Stimulated activated CD8-positive, alpha-beta memory T cell treated with anti-CD3 and anti-CD28 coated beads, Interleukin-4, amount 100 ng/mL, for 1 hour (primary cell): ENCODE measurements around the gene BCL2.
A peak's percentile ranks its signal among the peaks of the same experiment; 100 is the strongest.

Experiments
- DNase-seq, 2 donors: peaks; one replicate each; pipeline ENCODE4 v3.0.0-alpha.2; 2020; ENCODE audit warnings: low read depth in 2 of 2, low spot score in 1 of 2

Gene BCL2

DNA sequence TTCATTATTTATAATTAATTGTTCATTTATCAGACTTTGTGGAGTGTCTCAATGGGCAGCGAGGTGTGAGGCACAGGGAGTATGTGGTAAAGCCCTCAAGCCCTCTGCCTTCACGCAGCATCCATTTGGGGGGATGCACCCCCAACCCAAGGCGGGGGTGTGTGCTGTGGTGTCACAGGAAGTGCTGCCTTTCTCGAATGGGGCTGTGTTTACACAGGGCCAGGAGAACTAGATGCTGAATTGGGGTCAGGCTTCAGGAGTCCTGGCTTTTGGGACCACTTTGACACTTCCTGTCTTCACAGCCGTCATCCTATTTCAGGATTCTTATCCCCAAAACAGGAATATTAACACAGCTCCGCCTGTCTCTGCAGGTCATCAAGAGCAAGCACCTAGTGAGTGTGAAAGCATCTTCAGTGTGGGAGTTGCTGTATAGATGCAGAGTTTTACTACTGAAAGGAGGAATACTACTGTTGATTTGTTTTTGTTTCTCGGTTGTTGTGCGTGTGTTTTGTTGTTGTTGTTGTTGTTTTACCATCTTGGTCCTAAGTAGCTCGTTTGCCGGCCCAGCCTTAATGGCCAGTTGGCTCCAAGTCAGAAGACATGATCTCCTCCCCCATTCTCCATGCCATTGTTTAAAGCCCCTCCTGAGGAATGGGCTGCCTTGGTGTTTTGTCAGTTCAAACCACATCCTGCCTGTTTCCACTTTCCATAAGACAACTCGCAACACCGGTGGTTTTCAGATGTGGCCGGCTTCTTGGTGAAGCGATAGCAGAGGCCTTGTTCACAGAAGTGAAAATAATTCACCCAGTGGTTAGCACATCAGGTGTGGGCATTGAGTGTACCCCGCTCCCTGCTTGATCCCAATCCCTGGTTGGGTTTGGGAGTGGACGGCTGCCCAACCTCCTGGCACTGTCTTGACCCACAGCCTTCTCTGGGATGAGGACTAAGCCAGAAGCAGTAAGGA is 221.3 kb downstream of the BCL2 start:
- peak in 1 of 2 donors; percentile 17 for DNase-seq

DNA sequence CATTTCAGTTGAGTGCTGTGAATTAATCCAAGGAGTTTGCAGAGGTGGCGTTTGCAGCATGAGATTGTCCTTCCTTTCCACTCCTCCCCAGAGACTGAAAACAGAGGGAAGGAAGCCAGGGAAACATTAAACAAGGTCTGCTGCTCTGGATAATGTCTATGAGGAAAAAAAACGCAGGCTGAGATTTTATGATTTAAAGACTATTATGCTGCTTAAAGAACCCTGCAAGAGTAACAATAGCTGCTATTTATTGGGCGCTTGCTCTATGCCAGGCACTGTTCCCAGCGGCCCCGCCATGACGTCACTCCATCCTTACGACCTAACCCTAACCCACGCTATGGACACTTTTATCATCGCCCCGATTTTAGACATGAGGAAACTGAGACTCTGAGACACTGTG is 222.4 kb downstream of the BCL2 start:
- DNase-seq = no peak

DNA sequence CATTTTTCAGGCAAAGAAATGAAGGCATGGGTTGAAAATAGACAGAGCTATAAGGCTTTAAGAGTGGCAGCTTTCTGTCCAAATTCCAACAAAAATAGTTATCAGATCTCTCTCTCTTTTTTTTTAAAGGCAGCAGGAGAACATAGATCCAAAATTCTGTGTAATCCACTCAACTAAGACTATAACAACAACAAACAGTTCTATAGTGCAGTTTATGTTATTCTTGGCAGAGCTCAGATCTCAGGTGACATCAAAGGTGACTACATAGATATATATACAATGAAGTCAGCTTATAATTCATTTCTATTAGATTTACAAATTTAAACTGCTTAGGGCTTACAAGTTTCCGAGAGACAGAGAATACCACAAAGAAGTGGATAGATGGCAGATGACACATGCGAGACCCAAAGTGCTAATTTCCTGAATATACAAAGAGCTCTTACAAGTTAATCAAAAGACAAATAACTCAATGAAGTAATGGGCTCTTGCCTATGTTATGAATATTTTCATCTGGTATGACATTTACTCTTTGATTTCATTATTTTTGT is 223.2 kb downstream of the BCL2 start:
- DNase-seq = no peak

DNA sequence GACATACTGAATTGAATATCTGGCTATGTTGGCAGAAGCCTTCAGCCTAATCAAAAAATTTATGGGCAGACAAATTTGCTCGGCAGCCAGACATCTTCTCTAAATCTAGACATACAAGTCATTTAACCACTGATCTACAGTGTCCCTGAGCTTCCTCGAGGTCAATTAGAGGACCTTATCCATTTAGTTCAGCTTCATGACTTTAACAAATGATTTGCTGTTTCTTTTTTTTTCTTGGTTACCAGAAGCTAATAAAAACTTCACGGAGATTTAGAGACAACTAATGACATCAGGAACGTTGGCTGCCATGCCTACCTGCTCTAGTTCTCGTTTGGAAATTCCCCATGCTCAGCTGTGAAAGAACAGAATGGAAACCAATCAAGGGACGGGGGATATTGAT is 223.8 kb downstream of the BCL2 start:
- no peak for DNase-seq

DNA sequence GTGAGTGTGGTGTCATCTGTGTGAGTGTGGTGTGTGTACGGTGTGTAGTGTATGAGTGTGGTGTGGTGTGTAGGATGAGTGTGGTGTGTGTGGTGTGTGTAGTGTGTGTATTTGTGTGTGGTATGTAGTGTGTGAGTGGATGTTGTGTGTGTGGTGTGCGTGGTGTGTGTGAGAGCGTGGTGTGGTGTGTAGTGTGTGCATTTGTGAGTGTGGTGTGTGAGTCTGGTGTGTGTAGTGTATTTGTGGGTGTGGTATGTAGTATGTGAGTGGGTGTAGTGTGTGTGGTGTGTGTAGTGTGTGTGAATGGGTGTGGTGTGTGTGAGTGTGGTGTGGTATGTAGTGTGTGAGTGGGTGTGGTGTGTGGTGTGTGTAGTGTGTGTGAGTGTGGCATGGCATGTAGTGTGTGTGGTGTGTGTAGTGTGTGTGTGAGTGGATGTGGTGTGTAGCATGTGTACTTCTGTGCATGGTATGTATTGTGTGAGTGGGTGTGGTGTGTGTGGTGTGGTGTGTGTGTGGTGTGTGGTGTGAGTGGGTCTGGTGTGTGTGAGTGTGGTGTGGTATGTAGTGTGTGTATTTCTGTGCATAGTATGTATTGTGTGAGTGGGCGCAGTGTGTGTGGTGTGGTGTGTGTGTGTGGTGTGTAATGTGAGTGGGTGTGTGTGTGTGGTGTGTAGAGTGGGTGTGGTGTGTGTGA is 227.8 kb downstream of the BCL2 start:
- DNase-seq = no peak

DNA sequence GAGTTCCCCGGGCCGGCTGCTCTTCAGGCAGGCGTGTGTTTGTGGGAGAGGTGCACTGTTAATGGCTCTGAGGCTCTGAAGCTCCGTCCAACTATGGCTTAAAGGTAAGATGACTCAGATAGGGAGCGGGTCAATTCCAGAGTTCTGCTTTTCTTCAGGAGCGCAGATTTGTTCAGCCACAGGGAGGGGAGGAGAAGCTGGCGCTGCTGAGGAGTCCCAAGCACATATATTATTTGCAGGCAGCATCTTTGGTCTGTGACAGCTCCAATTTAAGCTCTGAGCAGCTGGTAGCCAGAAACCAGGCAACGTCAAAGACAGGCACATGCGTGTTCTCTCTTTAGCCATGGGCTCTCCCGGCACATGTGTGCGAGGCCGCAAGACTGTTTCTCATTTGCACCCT is 229.2 kb downstream of the BCL2 start:
- no peak for DNase-seq

DNA sequence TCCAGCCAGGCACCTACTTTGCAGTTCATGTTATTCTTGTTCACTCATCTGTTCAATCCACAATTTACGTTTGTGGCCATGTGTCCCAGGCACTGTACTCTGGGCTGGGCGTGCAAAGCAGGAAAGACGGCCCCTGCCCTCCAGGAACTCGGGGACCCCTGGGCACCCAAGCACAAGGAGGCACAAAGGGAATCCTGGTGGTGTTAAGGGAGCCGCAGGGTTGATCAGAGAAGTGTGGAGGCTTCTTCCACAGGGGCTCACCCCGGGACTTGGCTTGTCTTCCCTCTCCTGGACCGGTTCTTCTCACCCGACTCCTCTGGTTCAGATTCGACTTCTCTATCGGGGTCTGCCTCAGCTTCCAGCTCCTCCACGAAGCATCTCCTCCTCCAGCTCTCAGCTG is 230.5 kb downstream of the BCL2 start:
- DNase-seq = no peak

DNA sequence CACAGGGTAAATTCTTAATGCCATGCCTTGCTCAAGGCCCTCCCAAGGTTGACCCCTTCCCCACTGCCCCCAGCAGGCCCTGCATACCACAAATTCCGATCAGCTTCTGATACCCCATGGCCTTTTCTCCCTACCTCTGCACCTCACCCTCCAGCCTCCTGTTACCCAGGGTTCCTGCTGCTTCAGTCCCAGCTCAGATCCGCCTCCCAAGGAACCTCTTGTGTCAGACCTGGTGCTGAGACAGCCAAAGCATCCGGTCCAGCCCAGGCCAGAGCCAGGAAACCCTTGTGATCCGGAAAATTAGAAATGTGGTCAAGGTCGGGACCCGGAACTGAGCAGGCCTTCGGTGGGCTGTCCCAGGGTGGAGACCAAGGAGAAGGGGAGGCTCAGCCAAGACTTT is 231.3 kb downstream of the BCL2 start:
- no peak for DNase-seq

DNA sequence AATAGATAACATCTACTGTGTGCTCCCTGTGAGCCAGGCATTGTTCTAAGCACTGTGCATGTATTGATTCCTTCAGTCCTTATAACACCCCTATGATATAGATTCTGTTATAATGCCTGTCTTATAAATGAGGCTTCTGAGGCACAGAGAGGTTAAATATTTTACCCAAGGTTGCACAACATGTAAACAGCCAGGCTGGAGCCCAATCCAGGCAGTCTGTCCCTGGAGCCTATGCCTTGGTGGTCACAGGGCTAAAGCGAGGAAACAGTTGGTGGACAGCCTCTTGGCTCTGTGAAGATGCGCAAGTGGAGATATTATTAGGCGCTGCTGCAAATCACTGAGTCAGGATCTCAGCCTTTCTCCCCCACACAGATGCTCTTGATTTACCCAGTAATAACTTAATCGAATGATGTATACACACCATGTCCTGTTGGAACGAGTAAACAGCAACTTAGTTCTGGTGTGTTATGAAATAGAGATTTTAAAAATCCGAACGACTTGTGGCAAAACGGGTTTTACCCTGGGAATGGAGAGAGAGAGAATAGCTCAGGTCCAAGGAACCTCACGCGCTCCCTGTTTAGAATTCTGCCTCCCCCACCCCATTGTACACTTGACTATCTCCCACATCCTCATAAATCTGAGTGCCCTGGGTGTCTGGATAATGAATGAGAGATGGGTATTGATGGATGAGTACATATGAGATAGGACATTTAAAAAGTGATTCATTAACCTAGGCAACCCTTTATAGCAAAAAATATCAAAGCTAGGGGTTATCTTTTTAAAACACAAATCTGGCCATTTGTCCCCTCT is 231.9 kb downstream of the BCL2 start:
- no peak for DNase-seq

DNA sequence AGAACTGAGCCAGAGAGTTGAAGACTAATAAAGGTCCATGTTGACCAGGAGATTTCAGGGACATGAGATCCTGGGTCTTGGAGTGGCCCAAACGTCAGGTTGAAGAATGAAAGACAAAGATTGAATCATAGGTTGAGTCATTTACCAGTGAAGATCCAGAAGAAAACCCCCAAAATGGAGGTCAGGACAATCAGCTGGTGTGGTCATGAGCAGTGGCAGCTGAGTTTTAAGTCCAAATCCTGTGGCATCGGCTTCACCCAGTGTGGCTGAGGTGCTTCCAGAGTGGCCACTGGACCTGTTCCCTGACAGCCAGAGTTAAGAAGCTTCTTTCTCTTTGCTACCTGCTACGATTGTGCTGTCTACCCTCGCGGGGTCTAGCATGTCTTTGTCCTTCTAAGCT is 234.0 kb downstream of the BCL2 start:
- DNase-seq = no peak

DNA sequence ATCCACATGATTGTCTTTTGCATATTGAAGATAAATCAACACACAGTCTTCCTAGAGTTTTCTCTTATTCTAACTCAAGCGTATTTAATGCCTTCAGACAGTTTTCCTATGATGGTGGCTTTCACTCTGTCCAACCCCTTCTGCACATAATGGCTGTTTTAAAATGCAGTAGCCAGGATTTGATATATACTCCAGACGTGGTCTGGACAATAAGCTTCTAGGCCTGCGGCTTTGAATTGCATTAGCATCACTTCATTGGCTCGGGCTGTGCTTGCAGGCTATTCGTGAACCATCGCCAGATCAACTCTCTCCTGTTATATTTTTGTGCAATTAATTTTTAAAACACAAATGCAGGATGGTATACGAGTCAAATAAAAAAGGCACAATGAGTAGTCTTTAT is 235.3 kb downstream of the BCL2 start:
- no peak for DNase-seq

DNA sequence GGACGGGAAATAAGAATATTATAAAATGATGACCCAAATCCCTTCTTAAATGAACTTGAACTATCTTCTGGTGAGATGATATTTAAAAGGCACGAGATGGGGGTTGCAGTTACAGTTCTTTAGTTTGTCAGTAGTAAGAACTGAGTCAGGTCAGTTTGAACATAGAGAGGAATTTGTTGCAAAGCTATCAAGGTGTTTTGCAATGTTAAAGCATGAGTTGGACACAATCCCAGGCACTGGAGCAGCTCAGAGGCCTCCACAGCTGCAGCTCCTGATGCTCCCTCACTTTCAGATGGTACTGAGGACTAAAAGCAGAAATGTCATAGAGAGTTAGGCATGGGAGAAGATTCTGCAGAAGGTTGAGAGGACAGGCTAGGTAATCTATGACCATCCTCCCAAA is 236.0 kb downstream of the BCL2 start:
- DNase-seq = no peak

DNA sequence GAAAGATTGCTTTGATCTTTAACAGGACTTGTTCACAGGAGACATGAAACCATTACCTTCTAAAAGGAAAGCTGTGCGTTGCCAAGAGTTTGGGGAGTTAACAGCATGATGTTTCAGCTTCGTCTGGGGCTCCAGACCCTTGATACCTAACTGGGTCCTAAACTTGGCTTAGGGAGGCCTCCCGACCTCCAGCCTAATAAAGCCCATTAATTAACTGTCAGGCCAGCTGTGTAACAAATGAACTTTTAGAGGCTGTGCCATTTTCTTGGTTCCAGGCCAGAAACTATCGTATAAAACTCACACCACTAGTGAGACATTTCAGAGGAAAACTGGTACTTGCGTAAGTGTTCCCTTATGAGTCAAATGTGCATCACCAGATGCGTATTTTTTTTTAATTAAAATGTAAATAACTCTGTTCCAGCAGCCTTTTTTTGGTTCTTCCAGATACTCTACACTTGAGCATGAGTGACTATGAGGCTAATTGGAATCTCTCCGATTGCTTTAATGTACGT is 236.5 kb downstream of the BCL2 start:
- DNase-seq = no peak

DNA sequence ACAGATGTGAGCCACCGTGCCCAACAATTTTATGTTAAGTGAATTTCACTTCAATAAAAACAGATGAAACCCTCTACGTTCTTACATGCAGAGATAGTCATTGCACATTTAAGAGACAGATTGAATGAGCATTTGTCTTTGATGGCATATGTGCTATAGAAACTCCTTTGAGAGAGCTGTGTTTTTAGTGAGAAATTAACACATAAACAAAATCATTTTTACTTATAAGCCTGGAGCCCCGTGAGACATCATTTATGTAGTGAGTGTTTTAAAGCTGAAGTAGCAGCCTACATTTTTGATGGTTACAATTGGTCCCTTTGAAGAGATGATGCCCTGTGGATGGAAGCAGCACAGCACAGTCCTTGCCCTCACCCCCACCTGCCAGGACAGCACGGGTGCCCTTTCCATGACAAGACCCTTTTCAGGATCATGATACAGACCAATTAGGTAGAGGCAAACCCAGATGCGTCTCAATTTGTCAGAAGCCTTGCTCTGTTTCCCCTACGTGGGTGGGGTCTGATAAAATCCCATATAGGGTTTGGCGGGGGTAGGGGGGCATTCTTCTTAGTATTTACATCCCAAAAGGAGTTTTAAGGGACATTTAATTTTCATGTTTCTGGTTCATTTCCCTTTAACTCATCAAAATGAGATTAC is 237.1 kb downstream of the BCL2 start:
- DNase-seq = no peak

DNA sequence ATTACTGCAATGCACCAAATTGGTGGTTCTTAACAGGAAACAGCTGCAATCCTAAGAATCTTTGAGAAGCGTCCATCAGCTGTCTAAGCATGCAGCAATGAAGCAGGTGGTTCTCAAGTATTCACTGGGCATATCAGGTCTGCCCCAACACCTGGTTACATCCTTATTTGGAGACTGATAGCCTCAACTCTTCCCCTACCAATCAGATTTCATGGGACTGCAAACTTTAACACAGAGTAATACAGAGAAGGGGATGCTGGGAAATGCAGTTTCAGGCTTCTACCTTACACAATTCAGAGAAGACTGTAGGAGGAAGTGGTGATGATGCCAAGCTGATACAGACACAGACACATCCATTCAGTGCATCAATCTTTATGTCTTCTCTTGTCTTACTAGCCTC is 240.5 kb downstream of the BCL2 start:
- no peak for DNase-seq

DNA sequence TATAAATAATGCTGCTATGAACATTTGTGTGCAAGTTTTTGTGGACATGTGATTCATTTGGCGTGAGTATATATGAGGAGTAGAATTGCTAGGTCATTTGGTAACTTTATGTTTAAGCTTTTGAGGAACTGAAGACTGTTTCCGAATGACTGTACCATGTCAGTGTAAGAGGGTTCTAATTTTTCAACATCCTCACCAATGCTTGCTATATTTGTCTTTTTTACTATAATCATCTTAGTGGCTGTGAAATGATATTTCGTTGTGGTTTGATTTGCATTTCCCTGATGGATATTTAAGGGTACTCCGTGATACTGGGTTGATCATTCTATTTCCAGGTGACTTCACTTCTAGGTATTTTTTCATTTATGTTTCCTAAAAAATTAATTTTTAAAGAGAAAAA is 241.1 kb downstream of the BCL2 start:
- no peak for DNase-seq

DNA sequence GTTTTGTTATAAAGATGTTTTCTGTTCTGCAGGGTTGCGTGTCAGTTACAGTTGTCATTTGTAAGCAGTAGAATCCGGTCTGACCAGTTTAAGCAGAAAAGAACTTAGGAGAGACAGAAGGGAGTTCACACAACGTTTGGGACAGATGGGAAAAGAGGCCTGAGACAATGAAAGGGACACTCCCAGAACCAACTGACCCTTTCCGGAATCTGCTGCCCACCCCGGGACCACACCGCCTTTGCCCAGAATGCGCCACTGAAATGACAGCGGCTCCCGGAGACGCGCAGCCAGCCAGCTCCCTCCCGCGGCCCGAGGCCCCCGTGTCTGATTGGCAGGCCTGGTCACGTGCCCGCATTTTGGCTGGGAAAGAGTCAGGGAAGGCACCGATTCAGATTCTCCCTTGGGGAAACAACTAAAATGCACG is 244.6 kb downstream of the BCL2 start:
- DNase-seq = peak; percentile 20 to 24

DNA sequence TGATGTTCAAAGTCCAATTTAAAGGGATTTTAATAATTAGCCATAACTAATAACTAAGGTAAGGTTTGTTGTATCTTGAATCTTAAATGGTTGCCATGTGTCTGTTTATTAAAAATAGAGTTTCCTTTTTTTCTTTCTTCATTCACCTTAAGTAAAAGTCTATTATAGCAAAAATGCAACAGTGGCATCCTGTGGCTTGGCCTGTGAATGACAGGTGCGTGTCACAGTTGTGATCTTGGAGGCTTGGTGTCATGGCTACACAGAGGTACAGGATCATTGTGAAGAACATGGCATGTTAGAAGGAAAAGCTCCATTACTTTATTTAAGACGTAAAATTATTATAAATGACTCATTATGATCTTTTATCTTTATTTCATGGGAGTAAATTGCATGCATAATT is 246.1 kb downstream of the BCL2 start:
- no peak for DNase-seq
